Posterior vena cava (tissue), 2 donors: Measurements from ENCODE around the gene PRDM10. TPM values are rescaled to one million over a fixed set of nuclear protein-coding genes. Genes with fewer than 3 reads are reported as not detected.

ENCODE experiments used
- DNase-seq: peaks from one replicate; pipeline ENCODE4 v3.0.0-alpha.2; 2020; ENCODE audit warnings: low spot score
- intact Hi-C, 2 donors: fragments of 100-400 bp; cut with DNase I; formaldehyde crosslinking; loops; one replicate each; pipeline versions ENCODE4 v1.14.1 to v1.14.2; 2022 to 2023
- total RNA-seq, 2 donors: library from RNA; stranded (reverse); fragmentation: NEBNext Ultra II Directional; extraction: Animal tissue kit (Norgen Biotek cat#: 25700); gene quantifications; one replicate each; pipeline ENCODE4 v1.2.1, GENCODE V29; 2021
- donor health status: DM: yes; HTN: yes; CAD: no.
- donor health status: DM: yes; HTN: yes; CAD: no.

Gene PRDM10
- total RNA-seq, 2 donors from 2014 or later: 5.0 to 10.7 TPM

GRCh38 chr11:129866311-129866710, 136.3 kb downstream of the PRDM10 start:
- DNase-seq: no peak
- intact Hi-C loops: no loop called here

GRCh38 chr11:129865701-129866100, 136.9 kb downstream of the PRDM10 start:
- intact Hi-C loops: no loop called here
- DNase-seq: no peak

GRCh38 chr11:129864811-129865210, 137.8 kb downstream of the PRDM10 start:
- intact Hi-C loops: loop anchor here in 1 of 2 donors (5.0 kb wide), 1 partner anchor 1518 kb away; no protein-coding TSS in a partner anchor
- no peak for DNase-seq

DNA sequence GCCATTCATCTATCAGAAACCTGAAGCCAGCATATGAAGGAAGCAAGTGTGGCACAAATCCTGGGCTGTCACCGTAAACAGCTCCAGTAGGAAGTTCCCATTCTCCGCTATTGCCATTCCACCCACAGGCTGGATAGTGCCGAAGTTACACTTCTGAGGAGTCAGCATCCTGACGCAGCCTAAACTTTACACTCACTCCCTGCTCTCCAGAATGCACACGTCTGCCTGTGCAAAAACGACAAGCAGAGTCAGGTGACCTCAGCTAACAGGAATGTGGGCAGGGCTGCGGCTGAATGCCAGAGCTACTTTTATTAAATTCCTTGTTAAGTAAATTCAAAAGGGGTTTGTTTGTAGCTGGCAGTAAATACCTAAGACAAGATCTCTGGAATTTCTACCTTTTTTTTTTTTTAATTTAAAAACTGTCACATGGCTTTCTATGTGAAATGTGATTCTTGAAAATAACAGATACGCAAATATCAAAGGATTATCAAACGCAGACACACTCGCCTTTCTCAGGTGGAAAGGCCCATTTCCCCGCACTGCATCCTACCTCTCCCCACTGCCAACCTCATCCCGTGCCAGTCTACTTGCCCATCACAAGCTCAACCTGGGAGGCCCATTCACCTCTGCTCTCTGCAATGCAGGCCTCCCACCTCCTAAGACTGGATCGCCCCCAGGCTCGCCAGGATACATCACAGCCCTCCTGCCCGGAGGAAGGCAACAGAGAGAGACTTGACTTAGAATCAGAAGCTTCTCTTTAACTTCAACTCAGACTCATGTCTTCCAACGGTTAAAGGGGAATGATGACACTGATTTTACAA, 140.7 kb downstream of the PRDM10 start:
- no peak for DNase-seq
- intact Hi-C loops: loop anchor here in 1 of 2 donors (5.0 kb wide), 1 partner anchor 1515 kb away; no protein-coding TSS in a partner anchor

GRCh38 chr11:129856036-129856435, 146.6 kb downstream of the PRDM10 start:
- DNase-seq: no peak
- intact Hi-C loops: no loop called here

DNA sequence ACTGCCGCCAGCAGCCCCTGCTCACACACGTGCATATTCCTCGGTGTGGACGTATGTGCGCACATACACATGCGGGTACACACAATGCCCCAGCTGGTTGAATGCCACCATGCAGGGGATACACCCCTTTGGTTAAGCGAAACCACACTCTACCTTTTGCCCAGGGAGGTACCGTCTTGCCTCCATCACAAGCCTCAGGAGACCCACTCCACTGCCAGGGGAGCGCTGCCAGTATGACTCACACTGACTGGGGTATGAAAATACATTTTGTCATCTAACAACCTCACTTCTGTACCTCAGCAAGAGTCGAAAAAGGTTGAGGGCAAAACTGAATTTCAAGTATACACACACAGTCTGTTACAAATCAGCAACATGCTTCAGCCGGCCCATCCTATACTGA, 147.5 kb downstream of the PRDM10 start:
- intact Hi-C loops: no loop called here
- no peak for DNase-seq

DNA sequence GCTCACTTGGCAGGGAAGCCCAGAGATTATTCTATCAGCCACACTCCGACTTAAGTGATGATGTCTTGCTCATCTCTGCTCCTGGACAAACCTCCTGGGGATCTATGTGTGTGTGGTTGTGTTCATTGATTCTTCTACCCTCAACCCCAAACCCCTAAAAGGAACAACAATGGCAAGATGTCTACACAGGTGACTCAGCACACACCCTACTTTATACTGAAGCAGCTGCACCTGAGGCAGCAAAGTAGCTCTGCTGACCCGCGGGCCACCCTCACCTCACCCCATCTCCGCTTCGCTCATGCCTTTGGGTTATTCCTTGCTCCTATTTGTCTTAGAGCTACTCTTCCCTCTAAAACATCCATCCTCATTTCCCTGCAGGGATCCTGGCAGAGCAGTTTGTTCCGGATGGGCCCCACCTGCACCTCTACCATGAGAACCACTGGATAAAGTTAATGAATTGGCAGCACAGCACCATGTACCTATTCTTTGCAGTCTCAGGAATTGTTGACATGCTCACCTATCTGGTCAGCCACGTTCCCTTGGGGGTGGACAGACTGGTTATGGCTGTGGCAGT, 148.3 kb downstream of the PRDM10 start:
- intact Hi-C loops: no loop called here
- no peak for DNase-seq

DNA sequence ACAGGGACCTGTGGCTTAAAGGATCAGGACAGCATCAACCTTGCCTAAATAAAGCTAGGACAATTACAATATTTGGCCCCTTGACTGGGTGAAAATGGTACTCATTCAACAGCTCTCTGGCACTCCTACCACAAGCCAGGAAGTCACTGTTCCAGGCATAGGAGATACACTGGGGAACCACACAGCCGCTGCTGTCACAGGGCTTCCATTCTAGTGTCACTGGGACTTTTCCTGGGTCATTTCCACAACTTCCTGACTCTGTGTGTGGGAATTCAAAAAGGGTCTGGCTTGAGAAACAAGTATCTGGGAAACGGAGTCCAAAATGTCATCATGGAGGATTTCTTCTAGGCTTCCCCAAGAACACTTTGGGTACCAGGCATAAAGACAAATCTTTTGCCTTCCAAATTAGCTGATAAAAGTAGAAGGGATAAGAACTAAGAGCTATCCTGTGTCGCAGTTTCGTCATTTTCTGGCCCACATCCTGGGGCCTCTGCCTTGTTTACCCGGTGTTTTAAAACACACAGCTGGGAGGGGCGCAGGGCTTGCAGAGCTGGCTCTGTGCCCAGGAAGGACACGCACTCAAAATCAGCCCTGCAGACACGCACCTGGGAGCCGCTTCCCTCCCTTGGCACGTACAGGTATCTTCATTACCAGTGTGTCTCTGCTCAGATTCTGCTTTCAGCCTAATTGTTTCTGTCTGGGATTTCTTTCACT, 149.0 kb downstream of the PRDM10 start:
- DNase-seq: no peak
- intact Hi-C loops: no loop called here

GRCh38 chr11:129852125-129852740, 150.4 kb downstream of the PRDM10 start:
- intact Hi-C loops: no loop called here
- no peak for DNase-seq

Other genes starting within 250 kb of the PRDM10 start
- gene TMEM45B, start 187.0 kb downstream of the PRDM10 start, total RNA-seq: not detected
- 10 to 100 TPM; 14.3 to 15.9 TPM for gene NFRKB, start 107.3 kb downstream of the PRDM10 start, total RNA-seq
- gene APLP2, start 67.1 kb upstream of the PRDM10 start, total RNA-seq: 100 to 1,000 TPM; 284 to 350 TPM
- gene ST14, start 156.9 kb upstream of the PRDM10 start, total RNA-seq: 1 to 10 TPM; 4.9 to 6.0 TPM